ENCODE data around the gene GABPB2. TPM values are rescaled to one million over a fixed set of nuclear protein-coding genes. Genes with fewer than 3 reads are reported as not detected.

The GABPB2 gene
- total RNA-seq, 3 donors from 2014 or later = 15.1 to 18.7 (median 18.6) TPM

DNA sequence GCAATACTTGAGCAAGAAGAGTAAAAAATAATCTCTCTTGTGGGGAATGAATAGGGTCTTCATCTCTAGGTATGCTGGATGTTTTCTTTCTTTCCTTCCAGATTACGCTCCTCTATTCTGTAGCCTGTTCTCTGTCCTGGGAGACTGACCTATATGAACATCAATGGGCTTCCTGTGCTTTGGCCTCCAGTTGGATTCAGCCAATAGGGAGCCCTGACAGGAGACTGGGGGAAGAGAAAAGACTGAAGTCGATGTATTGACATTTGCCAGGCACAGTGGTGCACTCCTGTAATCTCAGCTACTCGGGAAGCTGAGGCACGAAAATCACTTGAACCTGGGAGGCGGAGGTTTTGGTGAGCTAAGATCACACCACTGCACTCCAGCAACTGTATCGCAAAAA, 58.2 kb downstream of the GABPB2 start:
- intact Hi-C loops (cut with DNase I, micrococcal nuclease) = no loop called here
- Histone ChIP-seq H3K36me3 (ENCODE audit: low read depth) (no peaks in the 10 kb centered on the region), H3K9me3 (no peaks in the 10 kb centered on the region), H3K4me1 (ENCODE audit: low read depth) (no peaks in the 10 kb centered on the region), H3K4me3 (no peak overlapping the region)
- DNase-seq (no peak), ATAC-seq (no peak)
- TF ChIP-seq, protein P1, sequence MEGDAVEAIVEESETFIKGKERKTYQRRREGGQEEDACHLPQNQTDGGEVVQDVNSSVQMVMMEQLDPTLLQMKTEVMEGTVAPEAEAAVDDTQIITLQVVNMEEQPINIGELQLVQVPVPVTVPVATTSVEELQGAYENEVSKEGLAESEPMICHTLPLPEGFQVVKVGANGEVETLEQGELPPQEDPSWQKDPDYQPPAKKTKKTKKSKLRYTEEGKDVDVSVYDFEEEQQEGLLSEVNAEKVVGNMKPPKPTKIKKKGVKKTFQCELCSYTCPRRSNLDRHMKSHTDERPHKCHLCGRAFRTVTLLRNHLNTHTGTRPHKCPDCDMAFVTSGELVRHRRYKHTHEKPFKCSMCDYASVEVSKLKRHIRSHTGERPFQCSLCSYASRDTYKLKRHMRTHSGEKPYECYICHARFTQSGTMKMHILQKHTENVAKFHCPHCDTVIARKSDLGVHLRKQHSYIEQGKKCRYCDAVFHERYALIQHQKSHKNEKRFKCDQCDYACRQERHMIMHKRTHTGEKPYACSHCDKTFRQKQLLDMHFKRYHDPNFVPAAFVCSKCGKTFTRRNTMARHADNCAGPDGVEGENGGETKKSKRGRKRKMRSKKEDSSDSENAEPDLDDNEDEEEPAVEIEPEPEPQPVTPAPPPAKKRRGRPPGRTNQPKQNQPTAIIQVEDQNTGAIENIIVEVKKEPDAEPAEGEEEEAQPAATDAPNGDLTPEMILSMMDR (IDR thresholded peaks at IDR 0.05) = no peak

DNA sequence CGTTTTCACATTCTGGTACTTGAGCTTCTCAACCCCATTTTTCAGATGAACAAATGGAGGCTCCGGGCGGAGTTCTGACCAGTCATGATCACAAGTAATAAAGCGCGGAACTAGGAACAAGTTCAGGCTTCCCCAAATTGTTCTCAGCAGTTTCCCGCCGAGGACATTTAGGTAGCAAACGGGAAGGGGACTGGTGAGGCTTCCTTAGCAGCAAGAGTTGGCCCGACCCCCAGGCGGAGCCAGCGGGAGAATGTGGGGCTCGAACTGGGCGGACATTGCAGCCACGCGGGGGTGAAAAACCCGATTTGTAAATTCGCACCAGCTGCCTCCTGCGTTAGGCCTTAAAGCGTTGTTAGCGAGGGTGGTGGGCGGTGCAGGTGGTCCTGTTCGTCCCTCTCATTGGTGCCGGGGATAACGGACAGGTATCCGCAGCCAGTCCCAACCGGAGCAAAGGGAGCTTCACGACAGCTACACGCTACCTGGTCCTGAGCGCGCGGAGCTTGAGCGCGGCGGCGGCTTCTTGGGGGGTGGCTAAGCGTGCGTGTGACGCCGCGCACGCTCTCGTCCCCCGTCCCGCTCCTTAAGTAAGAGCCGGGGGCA, 60.5 kb downstream of the GABPB2 start:
- Histone ChIP-seq H3K36me3 (ENCODE audit: low read depth) (no peaks in the 10 kb centered on the region), H3K4me3 (no peak overlapping the region), H3K9me3 (no peaks in the 10 kb centered on the region), H3K4me1 (ENCODE audit: low read depth) (no peaks in the 10 kb centered on the region)
- DNase-seq (peak; percentile 85 to 87 (median 86)), ATAC-seq (peak; percentile 93)
- TF ChIP-seq, protein P1 (IDR thresholded peaks at IDR 0.05) = no peak
- intact Hi-C loops (cut with DNase I, micrococcal nuclease) = no loop called here

DNA sequence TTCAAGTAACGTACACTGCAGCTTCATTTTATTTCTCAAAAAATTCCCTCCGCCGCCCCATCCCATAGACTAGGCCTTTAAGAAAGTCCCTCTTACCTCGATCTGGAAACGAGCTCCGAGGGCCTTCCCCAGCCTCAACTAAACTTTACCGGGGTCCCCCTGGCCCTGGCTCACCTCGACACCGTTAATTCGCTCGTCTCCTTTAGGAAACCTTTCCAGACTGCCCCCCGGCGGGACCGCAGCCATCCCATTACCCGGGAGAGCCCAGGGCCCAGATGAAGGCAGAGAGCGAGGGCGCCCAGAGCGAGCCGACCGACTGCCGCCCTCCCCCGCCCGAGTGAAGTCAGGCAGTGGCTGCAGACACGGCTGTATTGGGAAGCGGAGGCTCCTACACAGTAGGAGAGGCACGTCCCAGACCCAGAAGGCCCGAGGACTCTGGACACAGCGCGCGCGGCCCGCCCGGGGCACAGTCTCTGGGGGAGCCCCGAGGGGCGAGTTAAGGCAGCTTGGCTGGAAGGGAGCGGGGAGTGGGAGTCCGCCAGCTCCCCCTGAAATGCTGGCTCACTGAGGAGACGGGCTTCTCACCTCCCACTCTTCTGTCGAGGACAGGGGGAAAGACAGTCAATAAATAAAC, 61.3 kb downstream of the GABPB2 start:
- DNase-seq (peak in 1 of 3 donors; percentile 60), ATAC-seq (peak; percentile 73)
- no peaks in the 10 kb centered on the region for H3K36me3 ChIP-seq (ENCODE audit: low read depth)
- H3K4me1 ChIP-seq (ENCODE audit: low read depth) = no peaks in the 10 kb centered on the region
- intact Hi-C loops (cut with DNase I, micrococcal nuclease) = no loop called here
- TF ChIP-seq, protein P1 (IDR thresholded peaks at IDR 0.05) = no peak
- H3K9me3 ChIP-seq = no peaks in the 10 kb centered on the region
- no peak overlapping the region for H3K4me3 ChIP-seq

DNA sequence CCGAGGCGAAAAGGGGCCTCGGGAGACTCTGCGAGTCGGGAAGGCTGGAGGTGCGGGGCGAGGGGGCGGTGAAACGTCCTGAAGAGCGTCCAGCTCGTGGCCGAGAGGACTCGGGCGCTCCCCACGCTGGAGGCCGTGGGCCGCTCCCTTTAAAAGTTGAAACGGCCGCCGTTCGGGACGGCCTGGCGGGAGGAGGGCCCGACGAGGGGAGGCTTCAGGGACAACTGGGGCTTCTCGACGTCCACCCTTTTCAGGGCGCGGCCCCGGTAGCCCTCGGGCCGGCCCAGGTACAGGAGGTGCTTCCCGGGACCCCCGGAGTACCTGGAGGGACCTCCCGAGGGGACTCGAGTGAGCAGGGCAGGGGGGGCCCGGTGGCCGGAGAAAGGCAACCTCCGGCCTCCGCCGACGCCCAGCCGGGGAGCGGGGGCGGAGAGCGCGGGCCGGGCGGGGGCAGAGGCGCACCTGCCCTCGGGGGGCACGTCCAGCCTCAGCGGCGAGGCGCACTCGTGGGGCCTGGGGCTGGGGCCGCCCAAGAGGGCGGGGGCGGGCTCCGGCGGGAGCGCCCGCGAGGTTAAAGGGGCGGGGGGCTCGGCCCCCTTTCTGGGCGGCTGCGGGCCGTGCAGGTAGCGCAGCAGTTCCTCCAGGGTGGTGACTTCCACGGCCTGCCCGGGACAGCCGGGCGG, 61.9 kb downstream of the GABPB2 start:
- no peak for DNase-seq
- TF ChIP-seq, protein P1 (IDR thresholded peaks at IDR 0.05) = no peak
- Histone ChIP-seq H3K4me1 (ENCODE audit: low read depth) (no peaks in the 10 kb centered on the region), H3K36me3 (ENCODE audit: low read depth) (no peaks in the 10 kb centered on the region), H3K9me3 (no peaks in the 10 kb centered on the region), H3K4me3 (no peak overlapping the region)
- intact Hi-C loops (cut with DNase I, micrococcal nuclease) = no loop called here
- peak; percentile 17 for ATAC-seq

DNA sequence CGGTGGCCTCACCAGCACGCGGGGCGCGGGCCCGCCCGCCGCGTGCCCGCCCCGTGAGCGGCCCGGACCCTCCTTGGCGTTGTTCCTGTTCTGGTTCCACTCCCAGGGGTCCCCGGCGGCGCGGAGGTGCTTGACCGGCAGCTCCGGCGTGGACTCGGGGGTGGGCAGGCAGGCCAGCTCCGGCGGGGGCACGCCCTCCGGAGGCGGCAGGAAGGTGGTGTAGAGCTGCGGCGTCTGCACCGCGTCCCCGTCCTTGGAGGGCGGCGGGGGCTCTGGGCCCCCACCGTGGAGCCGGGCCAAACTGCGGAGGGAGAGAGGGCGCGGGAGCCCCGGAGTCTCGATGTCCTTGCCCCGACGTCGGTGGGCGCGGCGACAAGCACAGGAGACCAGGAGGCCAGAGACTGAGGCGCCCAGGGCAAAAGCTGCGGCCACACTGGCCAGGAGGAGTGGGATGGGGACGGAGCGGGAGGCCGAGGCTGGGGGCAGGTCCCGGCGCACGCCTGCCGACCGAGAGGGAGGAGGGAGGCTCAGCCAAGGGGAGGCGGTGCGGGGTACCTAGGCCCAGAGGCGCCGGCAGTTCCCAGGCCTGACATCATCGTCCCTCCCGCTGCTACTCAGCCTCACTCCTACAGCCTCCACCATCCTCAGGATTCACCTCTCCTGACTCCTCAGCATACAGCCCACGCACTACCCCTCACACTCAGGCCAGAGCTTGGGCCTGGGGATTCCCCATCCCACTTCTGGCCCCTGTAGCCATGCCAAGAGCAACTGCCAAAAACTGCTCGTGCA, 62.7 kb downstream of the GABPB2 start:
- no peak for ATAC-seq
- Histone ChIP-seq H3K4me1 (ENCODE audit: low read depth) (no peaks in the 10 kb centered on the region), H3K9me3 (no peaks in the 10 kb centered on the region), H3K36me3 (ENCODE audit: low read depth) (no peaks in the 10 kb centered on the region), H3K4me3 (no peak overlapping the region)
- DNase-seq = no peak
- TF ChIP-seq, protein P1 (IDR thresholded peaks at IDR 0.05) = no peak
- intact Hi-C loops (cut with DNase I, micrococcal nuclease) = no loop called here

Data from mucosa of descending colon (tissue), 3 donors.